ENCODE results near the gene JMJD7.

The JMJD7 gene

DNA sequence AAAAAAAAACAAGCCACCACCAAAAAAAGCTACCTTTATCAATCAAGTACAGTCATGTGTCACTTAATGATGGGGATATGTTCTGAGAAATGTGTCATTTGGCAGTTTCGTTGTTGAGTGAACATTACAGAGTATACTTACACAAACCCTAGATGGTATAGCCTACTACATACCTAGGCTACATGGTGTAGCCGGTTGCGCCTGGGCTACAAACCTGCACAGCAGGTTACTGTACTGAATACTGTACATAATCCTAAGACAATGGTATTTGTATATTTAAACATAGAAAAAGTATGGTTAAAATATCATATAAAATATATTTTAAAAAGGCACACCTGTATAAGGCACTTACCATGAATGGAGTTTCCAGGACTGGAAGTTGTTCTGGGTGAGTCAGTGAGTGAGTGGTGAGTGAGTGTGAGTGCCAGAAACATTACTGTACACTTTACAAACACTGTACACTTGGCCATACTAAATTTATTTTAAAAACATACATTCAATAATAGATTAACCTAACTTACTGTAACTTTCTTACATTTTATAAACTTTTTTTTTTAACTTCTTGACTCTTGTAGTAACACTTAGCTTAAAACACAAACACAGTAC, 25.9 kb upstream of the JMJD7 start:
- no peak for DNase-seq

DNA sequence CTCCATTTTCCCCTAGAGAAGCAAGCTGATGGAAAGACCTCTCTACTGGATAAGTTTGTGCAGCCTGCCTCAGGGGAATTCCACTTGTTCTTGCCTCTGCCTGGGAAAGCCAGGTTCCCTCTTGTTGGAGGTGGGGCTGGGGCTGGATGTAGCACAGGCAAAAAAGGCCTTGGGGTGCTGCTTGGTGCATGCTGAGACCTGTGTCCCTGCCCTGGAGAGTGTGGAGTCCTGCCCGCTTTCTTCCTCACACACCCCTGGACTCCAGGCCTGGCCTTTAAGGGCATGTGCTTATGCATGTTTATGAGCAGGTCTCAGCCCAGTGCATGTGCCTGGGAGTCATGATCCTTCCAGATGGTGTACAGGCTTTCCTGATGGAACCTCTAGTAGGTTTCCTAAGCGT, 23.5 kb upstream of the JMJD7 start:
- DNase-seq, result no peak

DNA sequence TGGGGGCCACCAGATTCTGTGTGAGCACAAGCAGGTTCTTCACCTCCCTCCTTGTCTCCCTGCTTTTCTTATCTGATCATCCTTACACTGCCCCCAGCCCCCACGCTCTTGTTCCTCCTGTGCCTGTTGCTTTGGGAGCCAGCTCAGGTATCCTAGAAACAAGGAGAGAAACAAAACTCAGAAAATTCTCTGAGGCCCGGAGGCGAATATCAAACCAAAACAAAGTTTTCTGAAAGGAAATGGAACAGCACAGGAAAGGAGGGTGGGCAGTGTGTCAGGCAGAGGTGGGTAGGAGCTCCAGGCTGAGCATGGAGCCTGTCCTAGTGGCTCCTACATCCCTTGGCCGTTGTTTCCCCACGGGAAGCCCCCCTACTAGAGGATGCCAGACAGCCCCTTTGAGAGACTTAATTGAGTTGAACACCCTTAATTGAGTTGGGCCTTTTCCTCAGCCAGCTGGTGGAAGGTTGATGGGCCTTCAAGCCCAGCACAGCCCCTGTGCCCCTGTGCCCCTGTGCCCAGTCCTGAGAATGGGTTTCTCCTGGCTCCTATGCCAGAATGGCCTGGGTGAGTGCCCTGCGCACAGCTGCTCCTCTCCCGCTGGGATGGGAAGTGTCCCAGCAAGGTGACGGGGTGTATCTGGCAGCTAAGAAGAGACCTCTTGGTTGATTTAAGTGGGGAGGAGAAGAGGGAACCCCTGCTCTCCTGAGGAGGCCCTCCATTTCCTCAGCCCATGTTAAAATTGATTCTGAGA, 22.8 kb upstream of the JMJD7 start:
- no peak for DNase-seq

DNA sequence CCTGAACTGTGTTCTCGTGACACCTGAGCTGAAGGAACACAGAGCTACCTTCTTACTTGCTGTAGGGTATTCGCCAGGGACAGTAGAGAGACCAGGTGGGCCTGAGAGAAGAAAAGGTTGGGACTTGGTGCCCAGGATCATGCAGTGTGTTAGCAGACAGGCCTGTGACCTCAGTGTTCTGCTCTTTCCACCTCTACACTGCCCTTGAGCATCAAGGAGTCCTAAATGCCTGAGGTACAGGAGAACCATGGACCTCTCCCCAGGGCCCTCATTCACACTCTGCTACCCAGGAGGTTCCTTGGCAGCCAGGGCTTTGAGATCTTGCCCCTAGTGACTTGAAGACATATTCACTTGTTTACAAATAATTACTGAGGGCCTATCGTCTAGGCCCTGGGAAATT, 22.2 kb upstream of the JMJD7 start:
- no peak for DNase-seq

DNA sequence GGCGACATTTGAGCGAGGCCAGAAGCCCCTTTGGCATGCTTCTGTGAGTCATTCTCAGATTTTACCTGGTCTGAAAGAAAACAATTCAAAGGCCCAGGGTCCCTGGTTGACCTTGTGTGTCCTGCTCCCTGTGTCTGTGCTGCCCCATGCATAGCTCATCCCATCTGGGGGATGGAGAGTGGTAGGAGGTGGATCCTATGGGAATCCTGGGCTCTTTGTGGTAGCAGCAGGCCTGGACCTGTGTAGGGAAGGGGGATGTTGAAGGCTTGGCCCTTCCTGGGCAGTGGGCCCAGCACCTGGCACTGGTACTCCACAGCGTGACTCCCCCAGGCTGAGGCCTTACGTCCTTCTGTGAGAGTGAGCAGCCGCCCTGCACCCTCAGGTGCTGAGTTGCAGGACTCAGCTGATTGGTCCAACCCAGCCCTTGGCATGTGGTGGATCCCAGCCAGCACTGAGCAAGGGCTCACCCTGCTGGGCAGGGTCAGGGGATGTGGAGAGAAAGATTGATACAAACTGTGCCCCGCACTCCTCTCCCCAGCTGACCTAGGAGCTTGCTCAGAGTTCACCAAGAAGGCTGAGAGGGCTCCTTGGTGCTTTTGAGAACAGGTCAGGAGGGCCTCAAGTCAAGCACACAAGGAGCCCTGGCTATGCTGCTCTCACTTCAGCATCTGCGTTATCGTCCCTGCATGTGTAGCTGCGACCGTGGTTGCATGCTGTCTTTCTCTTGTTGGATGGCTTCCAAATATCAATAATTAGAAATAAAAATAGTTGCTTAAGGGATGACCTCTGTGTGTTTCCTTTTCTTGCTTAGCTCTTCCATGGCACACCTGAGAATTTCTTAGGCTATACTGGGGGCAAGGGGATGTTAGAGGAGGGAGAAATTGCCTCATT, 21.4 kb upstream of the JMJD7 start:
- DNase-seq, result peak; percentile 18

DNA sequence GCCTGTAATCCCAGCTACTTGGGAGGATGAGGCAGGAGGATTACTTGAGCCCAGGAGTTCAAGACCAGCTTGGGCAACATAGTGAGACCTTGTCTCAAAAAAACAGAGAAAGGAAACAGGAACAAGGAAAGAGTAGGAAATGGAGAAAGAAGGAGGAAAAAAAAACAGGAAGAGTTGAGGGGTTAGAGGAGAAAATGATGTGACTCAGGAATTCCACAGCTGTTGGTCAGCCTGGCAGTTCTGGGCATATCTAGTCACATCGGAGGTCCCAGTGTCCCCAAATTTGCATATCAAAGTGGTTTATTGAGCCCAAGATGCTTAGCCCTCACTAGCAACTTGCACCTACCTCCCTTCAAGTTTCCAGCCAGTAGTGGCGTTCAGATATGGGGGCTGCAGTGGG, 18.8 kb upstream of the JMJD7 start:
- no peak for DNase-seq

DNA sequence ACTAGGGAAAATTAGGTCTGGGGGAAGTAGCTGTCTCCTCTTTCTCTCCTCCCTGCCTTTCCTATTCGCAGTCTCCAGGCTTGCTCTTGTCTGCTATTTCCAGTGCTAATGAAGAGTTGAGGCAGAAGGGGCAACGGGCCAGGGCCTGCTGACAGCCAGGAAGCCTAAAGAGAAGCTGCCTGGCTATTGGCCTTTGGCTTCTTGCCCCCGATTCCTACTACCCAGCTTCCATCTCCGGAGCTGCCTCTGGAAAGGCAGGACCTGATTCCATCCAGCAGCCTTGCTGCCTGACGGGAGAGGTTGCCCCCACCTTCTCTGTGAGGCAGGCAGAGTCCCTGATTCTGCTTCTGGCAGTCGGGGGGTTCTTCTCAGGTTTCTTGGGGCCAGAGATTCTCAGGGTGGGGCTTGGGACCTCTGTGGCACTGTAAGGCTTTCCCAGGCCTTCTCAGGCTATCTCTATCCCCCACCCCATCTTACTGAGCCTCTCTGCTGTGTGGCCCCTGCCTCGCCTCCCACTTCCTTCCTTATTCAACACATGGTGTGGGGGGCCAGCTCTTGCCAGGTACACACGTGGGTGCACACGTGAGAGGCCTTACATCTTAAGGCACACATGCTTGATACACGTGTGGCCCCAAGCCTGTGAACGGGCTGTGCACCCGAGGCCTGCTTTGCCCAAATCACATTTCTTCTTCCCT, 18.2 kb upstream of the JMJD7 start:
- DNase-seq, result no peak

DNA sequence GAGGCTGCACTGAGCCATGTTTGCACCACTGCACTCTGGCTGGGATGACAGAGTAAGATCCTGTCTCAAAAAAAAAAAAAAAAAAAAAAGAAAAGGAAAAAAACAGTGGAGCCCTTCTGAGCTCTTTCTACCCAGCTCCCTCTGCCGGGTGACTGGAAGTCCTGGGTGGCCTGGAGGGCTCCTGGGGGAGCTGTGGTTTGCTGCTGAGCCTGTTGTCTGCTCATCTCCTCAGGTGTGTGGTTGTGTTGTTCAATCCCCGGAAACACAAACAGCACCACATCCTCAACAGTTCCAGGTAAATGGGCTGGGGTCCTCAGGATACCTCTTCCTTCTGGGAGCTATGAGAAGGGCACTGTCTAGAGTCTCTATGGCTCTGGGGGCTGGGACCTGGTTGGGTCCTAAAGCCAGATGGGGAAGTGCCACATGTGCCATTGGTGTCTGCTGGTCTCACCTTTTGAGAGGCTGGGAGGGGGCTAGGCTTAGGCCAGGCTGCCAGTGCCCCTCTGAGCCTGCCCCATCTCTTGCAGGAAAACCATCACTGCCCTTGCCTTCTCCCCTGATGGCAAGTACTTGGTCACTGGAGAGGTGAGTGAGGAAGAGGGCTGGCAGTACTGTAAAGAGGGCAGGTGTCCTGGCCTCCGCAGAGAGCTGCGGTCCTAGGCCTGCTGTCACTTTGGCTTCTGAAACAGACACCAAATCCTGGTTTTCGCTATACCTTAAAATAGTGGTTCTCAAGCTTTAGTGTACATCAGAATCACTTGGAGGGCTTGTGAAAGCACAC, 17.1 kb upstream of the JMJD7 start:
- DNase-seq, result no peak

DNA sequence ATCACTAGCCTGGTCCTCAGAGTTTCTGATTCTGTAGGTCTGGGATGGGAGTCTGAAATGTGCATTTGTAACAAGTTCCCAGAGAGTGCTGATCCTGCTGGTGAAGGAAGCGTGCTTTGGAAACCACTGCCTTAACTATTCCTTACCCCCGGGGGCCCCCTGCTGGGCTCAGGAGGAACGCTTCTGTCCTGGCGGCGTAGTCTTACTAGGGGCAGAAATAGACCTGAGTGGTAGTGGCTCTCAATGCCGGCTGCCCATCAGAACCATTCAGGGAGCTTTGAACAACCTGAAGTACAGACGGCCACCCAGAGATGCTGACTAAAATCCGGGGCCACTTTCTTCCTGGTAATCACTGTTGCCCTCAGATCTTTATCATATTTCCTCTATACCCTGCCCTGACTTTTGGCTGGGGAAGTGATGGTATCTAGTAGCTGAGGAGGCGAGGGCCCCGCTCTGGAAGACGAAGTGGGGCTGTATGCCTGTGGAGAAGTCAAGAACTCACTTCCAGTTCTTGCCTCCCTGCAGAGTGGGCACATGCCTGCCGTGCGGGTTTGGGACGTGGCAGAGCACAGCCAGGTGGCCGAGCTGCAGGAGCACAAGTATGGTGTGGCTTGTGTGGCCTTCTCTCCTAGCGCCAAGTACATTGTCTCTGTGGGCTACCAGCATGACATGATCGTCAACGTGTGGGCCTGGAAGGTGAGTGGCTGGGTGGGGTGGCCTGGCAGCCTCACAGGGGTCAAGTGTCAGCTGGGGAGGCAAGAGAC, 16.3 kb upstream of the JMJD7 start:
- DNase-seq, result no peak

DNA sequence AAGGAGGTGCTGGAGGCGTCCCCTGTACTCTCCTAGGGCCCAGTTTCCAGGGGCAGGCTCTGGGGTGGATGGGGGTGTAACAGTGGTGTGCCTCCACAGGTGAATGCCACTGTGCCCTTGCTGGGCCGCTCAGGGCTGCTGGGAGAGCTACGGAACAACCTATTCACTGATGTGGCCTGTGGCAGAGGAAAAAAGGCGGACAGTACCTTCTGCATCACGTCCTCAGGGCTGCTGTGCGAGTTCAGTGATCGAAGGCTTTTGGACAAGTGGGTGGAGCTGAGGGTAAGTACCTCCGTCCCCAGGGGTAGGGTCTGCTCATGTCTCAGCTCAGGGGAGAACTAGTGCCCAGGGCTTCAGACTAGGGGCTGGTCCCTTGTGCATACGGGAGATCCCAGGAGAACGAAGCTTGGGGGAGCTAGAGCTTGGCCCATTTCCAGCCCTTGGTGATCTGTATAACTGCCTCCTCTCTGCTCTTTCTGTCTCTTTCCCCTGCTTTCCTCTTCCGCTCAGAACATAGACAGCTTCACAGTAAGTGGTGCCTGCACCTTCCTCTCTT, 15.0 kb upstream of the JMJD7 start:
- DNase-seq, result no peak

DNA sequence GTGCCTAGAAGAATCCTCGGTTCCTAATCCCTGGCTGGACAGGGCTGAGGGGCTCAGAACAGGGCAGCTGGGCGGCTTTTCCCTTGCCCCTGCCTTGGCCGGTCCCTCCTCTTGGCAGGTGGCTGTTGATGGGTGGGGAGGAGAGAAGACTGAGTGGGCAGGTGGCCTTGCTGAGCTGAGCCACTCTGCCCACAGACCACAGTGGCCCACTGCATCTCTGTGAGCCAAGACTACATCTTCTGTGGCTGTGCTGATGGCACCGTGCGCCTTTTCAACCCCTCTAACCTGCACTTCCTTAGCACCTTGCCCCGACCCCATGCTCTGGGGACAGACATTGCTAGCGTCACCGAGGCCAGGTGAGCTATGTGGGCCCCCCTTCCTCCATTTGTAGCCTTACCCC, 14.5 kb upstream of the JMJD7 start:
- DNase-seq, result no peak

DNA sequence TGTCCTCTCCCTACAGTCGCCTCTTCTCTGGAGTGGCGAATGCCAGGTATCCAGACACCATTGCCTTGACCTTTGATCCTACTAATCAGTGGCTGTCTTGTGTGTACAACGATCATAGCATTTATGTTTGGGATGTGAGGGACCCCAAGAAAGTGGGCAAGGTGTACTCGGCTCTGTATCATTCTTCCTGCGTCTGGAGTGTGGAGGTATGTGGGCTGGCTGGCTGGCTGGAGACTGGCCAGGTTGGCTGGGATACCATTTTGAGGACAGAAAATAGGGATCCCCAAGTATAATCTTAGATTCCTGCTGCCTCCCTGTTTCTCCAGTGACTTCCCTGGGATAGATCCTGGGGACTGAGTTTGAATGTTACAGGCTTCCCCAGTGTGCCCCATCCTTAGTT, 13.4 kb upstream of the JMJD7 start:
- DNase-seq, result no peak

DNA sequence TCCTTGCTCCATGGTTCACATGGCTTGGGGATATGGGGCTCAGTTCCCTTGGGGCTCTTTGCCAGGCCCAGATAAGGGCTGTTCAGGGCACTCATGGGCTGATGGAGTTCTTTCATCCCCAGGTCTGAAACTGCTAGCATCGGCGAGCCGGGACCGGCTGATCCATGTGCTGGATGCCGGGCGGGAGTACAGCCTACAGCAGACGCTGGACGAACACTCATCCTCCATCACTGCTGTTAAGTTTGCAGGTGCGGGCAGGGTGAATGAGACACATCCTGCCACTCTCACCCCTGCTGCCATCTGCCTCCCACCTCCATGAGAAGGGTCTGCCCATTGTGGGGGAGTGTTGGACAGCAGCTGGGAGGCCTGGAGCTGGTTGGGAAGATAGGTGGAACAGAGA, 11.1 kb upstream of the JMJD7 start:
- no peak for DNase-seq

DNA sequence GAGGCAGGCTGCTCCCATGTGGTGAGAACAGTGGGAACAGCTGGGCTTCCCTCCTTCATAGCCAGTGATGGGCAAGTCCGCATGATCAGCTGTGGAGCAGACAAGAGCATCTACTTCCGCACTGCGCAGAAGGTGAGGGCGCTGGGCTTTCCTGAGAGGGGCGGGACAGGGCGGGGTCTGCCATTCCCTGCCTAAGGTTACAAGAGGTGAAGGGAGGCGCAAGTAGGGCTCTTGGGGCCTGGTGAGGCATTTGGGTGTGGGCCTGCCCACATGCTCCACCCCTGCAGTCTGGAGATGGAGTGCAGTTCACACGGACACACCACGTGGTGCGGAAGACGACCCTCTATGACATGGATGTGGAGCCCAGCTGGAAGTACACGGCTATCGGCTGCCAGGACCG, 10.6 kb upstream of the JMJD7 start:
- DNase-seq, result no peak

DNA sequence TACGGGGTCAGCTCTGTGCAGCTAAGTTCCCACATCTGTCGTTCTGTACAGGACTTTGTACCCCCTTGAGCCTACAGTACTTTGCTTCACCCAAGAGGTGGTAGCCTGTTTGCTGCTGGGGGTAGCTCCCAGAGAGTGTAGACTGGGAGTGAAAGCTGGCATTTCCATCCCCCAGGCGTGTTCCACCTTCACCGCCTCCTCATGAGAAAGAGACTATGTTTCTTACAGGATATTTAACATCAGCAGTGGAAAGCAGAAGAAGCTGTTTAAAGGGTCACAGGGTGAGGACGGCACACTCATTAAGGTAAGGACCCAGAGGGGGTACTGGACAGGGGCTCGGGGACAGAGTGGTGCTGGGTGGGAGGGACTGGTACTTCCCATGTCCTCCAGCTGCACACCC, 10.1 kb upstream of the JMJD7 start:
- no peak for DNase-seq

DNA sequence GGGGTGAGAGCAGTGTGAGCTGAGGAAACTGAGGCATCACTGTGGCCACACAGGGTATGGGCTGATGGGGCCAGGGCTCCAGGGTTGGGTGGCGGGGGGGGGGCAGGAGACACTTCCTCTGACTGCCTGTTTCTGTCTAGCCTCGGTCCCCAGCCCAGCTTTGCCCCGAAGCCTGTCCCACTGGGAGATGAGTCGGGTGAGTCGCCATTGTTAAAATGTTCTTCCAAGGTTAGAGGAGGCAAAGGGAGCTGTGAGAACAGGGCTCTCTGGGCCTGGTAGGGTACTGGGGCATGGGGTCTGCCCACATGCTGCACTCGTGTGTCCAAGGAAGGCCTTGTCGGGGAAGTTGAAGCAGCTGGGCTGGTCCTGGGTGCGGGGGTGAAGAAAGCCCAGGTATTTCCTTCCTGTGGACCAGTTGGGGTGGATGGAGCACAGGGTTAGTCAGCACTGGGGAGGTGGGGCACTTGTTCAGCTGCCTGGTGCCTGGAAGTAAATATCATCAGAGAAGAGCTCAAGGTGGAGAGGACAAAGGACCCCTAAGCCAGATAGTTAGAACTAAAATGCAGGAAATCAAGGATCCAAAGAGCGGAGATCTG, 8.3 kb upstream of the JMJD7 start:
- no peak for DNase-seq

DNA sequence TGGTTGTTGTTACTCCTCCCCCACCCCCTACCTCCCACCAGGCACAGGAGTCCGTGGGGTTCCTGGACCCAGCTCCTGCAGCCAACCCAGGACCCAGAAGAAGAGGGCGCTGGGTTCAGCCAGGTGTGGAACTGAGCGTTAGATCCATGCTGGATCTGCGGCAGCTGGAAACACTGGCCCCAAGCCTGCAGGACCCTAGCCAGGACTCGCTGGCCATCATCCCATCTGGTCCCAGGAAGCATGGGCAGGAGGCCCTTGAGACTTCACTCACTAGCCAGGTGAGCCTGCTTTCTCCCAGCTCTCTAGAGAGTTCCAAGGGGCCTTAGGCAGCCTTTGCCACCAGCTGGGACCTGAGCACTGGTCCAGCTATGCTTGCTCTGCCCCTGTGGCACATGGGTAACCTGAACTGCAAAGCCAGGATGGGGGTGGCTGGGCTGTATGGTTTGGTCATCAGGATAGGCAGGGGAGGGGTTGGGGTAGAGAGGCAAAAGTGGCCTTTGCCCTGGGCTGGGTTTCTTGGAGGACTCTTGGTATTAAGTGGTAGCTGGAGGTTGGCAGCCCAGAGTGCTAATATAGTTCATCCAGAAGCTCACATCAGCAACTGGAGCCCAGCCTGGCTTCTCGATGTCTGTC, 7.0 kb upstream of the JMJD7 start:
- no peak for DNase-seq

DNA sequence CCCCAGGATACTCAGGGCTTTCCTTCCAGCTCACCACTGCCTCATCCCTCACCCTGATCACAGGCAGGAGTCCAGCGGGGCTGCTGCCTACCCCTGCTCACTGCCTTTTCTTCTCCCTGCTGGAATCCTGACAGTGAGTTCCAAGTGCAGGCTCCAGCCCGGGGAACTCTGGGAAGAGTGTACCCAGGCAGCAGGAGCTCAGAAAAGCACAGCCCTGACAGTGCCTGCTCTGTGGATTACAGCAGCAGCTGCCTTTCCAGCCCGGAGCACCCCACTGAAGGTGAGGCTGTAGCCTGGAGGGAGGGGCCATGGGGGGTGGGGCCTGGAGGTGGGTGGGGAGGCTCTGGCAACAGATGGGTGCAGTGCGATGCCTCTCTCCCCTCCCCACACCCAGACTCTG, 6.1 kb upstream of the JMJD7 start:
- DNase-seq, result no peak

DNA sequence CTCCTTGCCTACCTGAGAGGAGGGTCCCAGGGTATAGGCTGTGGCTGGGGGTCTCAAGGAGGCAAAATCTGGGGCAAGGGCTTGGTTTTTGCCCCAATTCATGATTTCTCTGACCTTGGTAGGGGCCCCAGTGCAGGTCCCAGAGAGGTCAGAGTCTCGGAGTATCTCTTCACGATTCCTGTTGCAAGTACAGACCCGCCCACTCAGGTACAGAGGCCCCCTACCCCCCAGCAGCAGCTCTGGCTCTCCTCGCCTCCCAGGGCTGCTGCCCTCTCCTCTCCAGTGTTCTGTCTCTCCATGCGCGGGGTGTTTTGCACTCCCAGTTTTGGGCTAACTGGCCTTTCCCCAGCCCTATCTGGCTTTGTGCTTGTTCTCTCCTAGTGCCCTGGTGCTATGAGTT, 5.4 kb upstream of the JMJD7 start:
- no peak for DNase-seq

DNA sequence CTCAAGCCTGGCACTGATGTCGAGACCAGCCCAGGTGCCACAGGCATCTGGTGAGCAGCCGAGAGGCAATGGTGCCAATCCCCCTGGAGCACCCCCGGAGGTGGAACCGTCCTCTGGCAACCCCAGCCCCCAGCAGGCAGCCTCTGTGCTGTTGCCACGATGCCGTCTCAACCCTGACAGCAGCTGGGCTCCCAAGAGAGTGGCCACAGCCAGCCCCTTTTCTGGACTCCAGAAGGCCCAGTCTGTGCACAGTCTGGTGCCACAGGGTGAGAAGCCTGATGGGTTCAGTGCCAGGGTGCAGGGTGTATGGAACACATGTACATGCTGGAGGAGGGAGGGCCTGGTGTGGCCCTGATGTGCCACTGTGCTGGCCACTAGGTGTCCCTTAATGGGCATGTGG, 4.9 kb upstream of the JMJD7 start:
- no peak for DNase-seq

DNA sequence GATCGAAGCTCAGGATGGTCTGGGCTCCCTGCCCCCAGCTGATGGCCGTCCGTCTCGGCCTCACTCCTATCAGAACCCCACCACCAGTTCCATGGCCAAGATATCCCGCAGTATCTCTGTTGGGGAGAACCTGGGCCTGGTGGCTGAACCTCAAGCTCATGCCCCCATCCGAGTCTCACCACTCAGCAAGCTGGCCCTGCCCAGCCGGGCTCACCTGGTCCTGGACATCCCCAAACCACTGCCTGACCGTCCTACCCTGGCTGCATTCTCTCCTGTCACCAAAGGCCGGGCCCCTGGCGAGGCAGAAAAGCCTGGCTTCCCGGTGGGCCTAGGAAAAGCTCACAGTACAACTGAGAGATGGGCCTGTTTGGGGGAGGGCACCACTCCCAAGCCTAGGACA, 4.4 kb upstream of the JMJD7 start:
- DNase-seq, result no peak
